Measurements from ENCODE around the gene ACADS.

ACADS gene

DNA sequence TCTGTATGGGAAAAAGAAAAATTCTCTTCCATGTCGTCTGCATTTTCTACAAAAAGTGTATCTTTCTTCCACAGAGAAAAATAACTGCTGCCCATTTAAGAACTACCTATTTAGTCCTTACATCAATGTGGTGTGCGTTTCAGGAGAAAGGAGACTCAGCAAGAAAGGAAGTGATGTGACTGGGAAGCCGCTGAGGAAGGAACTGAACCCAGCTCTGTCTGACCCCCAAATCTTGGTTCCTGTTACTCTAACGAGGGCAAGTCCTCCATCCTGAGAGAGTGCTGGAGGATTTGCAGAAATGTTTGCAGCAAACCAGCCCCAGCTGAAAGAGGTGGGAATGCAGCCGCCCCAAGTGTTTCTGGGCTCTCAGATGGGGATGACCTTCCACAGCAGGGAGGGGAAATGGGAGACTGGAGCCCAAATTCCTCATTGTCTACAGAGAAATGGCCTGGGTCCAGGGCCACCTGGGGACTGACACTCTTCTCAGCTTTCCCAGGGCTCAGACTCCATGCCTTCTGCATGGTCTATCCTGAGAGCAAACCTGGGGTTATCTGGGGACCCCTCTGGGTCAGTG is 45.4 kb upstream of the ACADS start:
- Histone ChIP-seq H3K4me3 (ENCODE audit: low read depth, low read length, poor library complexity, severe bottlenecking) (no peak overlapping the region), H2AFZ (ENCODE audit: low read length) (no peak overlapping the region), H3K36me3 (ENCODE audit: insufficient read depth, low read length) (no peaks in the 10 kb centered on the region), H3K4me1 (ENCODE audit: insufficient read depth, low read length, severe bottlenecking) (peaks cover 9% of the 10 kb centered on the region), H3K9me3 (ENCODE audit: low read length) (no peaks in the 10 kb centered on the region), H3F3A (ENCODE audit: insufficient read depth, low read length) (no peaks in the 10 kb centered on the region), H3K9me2 (ENCODE audit: low read depth, low read length) (no peaks in the 10 kb centered on the region), H3K27me3 (ENCODE audit: insufficient read depth, low read length) (no peaks in the 10 kb centered on the region; the same call in 1 of the 2 replicates), H3K79me2 (ENCODE audit: insufficient read depth, low read length) (no peaks in the 10 kb centered on the region), H4K20me1 (ENCODE audit: insufficient read depth, low read length) (no peaks in the 10 kb centered on the region), H3K4me2 (ENCODE audit: low read length) (no peak overlapping the region), H3K27ac (ENCODE audit: low read depth, low read length, poor library complexity, severe bottlenecking) (no peak overlapping the region), H3K9ac (ENCODE audit: low read length) (no peak overlapping the region)
- TF ChIP-seq EZH2 (IDR thresholded peaks at IDR 0.05; ENCODE audit: borderline replicate concordance, low read length) = no peak
- TF ChIP-seq, protein P1, sequence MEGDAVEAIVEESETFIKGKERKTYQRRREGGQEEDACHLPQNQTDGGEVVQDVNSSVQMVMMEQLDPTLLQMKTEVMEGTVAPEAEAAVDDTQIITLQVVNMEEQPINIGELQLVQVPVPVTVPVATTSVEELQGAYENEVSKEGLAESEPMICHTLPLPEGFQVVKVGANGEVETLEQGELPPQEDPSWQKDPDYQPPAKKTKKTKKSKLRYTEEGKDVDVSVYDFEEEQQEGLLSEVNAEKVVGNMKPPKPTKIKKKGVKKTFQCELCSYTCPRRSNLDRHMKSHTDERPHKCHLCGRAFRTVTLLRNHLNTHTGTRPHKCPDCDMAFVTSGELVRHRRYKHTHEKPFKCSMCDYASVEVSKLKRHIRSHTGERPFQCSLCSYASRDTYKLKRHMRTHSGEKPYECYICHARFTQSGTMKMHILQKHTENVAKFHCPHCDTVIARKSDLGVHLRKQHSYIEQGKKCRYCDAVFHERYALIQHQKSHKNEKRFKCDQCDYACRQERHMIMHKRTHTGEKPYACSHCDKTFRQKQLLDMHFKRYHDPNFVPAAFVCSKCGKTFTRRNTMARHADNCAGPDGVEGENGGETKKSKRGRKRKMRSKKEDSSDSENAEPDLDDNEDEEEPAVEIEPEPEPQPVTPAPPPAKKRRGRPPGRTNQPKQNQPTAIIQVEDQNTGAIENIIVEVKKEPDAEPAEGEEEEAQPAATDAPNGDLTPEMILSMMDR (IDR thresholded peaks at IDR 0.05; ENCODE audit: low read length) = no peak

DNA sequence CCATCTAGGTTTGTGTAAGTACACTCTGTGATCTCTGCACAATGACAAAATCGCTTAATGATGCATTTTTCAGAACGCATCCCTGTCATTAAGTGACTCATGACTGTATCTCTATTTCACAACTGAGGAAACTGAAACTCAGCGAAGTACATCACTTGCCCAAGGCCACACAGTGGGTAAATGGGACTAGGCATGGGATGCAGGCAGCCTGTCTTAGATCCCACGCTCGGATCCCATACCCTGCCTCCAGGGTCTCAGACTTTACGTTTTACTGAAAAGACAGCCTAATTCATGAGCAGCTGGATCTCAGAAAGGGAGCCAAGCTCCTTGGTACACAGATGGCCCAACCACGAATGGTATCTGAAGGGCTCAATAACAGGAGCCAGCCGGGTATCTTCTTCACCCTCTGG is 41.1 kb upstream of the ACADS start:
- peaks cover 33% of the 10 kb centered on the region for H3K4me1 ChIP-seq (ENCODE audit: insufficient read depth, low read length, severe bottlenecking)
- H3K4me3 ChIP-seq (ENCODE audit: low read depth, low read length, poor library complexity, severe bottlenecking) = no peak overlapping the region

GRCh38 chr12:120685522-120685921 is 40.1 kb upstream of the ACADS start:
- H3K9ac ChIP-seq (ENCODE audit: low read length) = peak overlapping the region; percentile 69; the same call in 1 of the 2 replicates
- peaks cover 35% of the 10 kb centered on the region for H3K4me1 ChIP-seq (ENCODE audit: insufficient read depth, low read length, severe bottlenecking)
- TF ChIP-seq, protein P1 (IDR thresholded peaks at IDR 0.05; ENCODE audit: low read length) = no peak
- TF ChIP-seq EZH2 (IDR thresholded peaks at IDR 0.05; ENCODE audit: borderline replicate concordance, low read length) = no peak
- H3F3A ChIP-seq (ENCODE audit: insufficient read depth, low read length) = 0 out of 2 replicates have a peak, but pooled peaks cover 4% of the 10 kb centered on the region
- H3K79me2 ChIP-seq (ENCODE audit: insufficient read depth, low read length) = peaks cover 32% of the 10 kb centered on the region
- H4K20me1 ChIP-seq (ENCODE audit: insufficient read depth, low read length) = no peaks in the 10 kb centered on the region
- no peaks in the 10 kb centered on the region for H3K27me3 ChIP-seq (ENCODE audit: insufficient read depth, low read length)
- H3K4me3 ChIP-seq (ENCODE audit: low read depth, low read length, poor library complexity, severe bottlenecking) = peak overlapping the region; percentile 72
- no peaks in the 10 kb centered on the region for H3K9me2 ChIP-seq (ENCODE audit: low read depth, low read length)
- H3K27ac ChIP-seq (ENCODE audit: low read depth, low read length, poor library complexity, severe bottlenecking) = peak overlapping the region; percentile 89
- no peaks in the 10 kb centered on the region for H3K36me3 ChIP-seq (ENCODE audit: insufficient read depth, low read length)
- H3K9me3 ChIP-seq (ENCODE audit: low read length) = no peaks in the 10 kb centered on the region
- H2AFZ ChIP-seq (ENCODE audit: low read length) = peak overlapping the region; percentile 53; the same call in 1 of the 2 replicates
- H3K4me2 ChIP-seq (ENCODE audit: low read length) = peak overlapping the region; percentile 80

More for the DNA sequence above, 41.1 kb upstream of the ACADS start:
- no peaks in the 10 kb centered on the region for H4K20me1 ChIP-seq (ENCODE audit: insufficient read depth, low read length)
- H3K4me2 ChIP-seq (ENCODE audit: low read length) = no peak overlapping the region
- H3K9ac ChIP-seq (ENCODE audit: low read length) = 0 out of 2 replicates have a peak overlapping the region, but pooled peaks have one; percentile 6
- H3K27ac ChIP-seq (ENCODE audit: low read depth, low read length, poor library complexity, severe bottlenecking) = peak overlapping the region; percentile 89
- H3F3A ChIP-seq (ENCODE audit: insufficient read depth, low read length) = 0 out of 2 replicates have a peak, but pooled peaks cover 4% of the 10 kb centered on the region
- no peaks in the 10 kb centered on the region for H3K27me3 ChIP-seq (ENCODE audit: insufficient read depth, low read length)
- H3K79me2 ChIP-seq (ENCODE audit: insufficient read depth, low read length) = peaks cover 22% of the 10 kb centered on the region
- H3K36me3 ChIP-seq (ENCODE audit: insufficient read depth, low read length) = no peaks in the 10 kb centered on the region
- TF ChIP-seq EZH2 (IDR thresholded peaks at IDR 0.05; ENCODE audit: borderline replicate concordance, low read length) = no peak
- TF ChIP-seq, protein P1 (IDR thresholded peaks at IDR 0.05; ENCODE audit: low read length) = no peak
- H3K9me3 ChIP-seq (ENCODE audit: low read length) = no peaks in the 10 kb centered on the region
- H2AFZ ChIP-seq (ENCODE audit: low read length) = 0 out of 2 replicates have a peak overlapping the region, but pooled peaks have one; percentile 50
- no peaks in the 10 kb centered on the region for H3K9me2 ChIP-seq (ENCODE audit: low read depth, low read length)
